Adrenal gland (tissue), 5 donors: ENCODE measurements around the gene SPAG9.

ENCODE experiments used
- CTCF ChIP-seq, 6 experiments: fragments of 450-650 bp in 4 of 6; fragments of 200-600 bp in 2 of 6; sonication (generic) in 1 of 6; IDR thresholded peaks; 1 replicate in 5 of 6; 2 replicates in 1 of 6; pipeline versions ENCODE4 v1.5.1 to v1.8.0; 2016 to 2021; ENCODE audit warnings: antibody characterized with exemption in 6 of 6, mild to moderate bottlenecking in 2 of 6, moderate library complexity in 1 of 6
- POLR2A ChIP-seq, 2 donors: fragments of 450-650 bp; IDR thresholded peaks; one replicate each; pipeline ENCODE4 v1.6.1; 2017; ENCODE audit warnings: antibody characterized with exemption in 2 of 2, mild to moderate bottlenecking in 2 of 2, moderate library complexity in 1 of 2
- donor health status: DM: no; HTN: no; CAD: no.

- TF ChIP-seq CTCF (IDR thresholded peaks at IDR 0.05): no peak
- no peak for TF ChIP-seq POLR2A (IDR thresholded peaks at IDR 0.05)
Measured at GRCh38 chr17:50922107-50922506, 198.6 kb downstream of the SPAG9 start.
